IMR-90 (cell line): ENCODE data around the gene OR6C65.
"Not testable (repeated sequence)": the region's sequence is repeated elsewhere in the genome, so short reads cannot be mapped to it uniquely, and the experiment has no call there.

Source experiments
- BHLHE40 ChIP-seq: fragments of 150-350 bp; IDR thresholded peaks from 2 replicates; pipeline ENCODE4 v1.6.1; 2016; ENCODE audit warnings: mild to moderate bottlenecking, low read depth, low read length
- ELK1 ChIP-seq: fragments of 150-350 bp; IDR thresholded peaks from 2 replicates; pipeline ENCODE4 v1.6.1; 2016; ENCODE audit warnings: low read depth, mild to moderate bottlenecking, low read length, moderate library complexity, borderline replicate concordance
- MAZ ChIP-seq: IDR thresholded peaks from 2 replicates; pipeline ENCODE4 v1.6.1; 2012; ENCODE audit warnings: low read depth, mild to moderate bottlenecking, low read length, improper control_type of control experiment, moderate library complexity, borderline replicate concordance
- POLR2A ChIP-seq: IDR thresholded peaks from 2 replicates; pipeline ENCODE4 v1.6.1; 2012; ENCODE audit warnings: mild to moderate bottlenecking, low read depth, low read length
- TF ChIP-seq, protein P1 (sequence below): conservative IDR thresholded peaks from 2 replicates; pipeline ENCODE4 v1.5.1; 2012; ENCODE audit warnings: mild to moderate bottlenecking, low read depth, low read length, improper control_type of control experiment

GRCh38 chr12:55441233-55441632 is 40.9 kb downstream of the OR6C65 start:
- TF ChIP-seq ELK1, POLR2A, BHLHE40, MAZ: not testable (repeated sequence)
- TF ChIP-seq, protein P1, sequence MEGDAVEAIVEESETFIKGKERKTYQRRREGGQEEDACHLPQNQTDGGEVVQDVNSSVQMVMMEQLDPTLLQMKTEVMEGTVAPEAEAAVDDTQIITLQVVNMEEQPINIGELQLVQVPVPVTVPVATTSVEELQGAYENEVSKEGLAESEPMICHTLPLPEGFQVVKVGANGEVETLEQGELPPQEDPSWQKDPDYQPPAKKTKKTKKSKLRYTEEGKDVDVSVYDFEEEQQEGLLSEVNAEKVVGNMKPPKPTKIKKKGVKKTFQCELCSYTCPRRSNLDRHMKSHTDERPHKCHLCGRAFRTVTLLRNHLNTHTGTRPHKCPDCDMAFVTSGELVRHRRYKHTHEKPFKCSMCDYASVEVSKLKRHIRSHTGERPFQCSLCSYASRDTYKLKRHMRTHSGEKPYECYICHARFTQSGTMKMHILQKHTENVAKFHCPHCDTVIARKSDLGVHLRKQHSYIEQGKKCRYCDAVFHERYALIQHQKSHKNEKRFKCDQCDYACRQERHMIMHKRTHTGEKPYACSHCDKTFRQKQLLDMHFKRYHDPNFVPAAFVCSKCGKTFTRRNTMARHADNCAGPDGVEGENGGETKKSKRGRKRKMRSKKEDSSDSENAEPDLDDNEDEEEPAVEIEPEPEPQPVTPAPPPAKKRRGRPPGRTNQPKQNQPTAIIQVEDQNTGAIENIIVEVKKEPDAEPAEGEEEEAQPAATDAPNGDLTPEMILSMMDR = not testable (repeated sequence)
